ENCODE measurements around the gene KIRREL3.

Gene KIRREL3

DNA sequence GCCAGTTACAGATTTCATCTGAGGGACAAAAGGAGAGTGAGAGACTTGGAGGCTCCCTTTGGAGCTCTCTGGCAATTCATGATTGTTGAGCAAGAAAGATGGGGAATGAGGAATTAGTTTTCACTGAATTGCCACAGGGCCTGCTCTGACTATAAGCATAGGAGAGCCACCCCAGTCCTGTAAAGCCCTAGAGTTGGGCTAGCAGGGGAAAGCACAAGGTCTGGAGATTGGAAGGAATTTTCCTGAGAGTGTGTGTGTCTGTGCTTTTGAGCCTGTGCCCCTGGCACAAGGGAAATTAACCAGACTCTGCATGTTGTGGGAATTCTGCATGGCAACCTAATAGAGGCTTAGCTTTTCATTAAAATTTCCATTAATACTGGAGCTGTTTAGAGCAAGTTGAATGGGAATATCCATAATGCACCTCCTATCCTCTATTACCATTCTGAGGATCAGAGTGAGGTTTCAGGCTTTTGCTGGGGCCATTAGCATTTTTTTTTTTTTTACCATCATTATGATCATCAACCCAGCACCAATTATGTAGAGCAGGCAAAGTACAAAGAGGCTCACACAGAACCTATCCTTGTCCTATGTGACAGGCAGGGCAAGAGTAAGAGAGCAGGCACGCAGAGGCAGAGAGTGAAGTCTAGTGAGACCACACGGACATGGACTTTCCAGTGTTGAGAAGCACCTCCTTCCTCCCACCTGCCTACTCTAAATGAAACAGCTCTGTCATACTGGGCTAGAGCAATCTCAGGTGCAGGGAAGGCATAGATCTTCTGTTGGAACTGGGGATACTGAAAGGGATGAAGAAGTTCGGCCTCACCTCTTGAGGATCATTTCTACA lies 336.6 kb downstream of the KIRREL3 start:
- DNase-seq (ENCODE audit: low read depth): no peak

- DNase-seq (ENCODE audit: low read depth): no peak
Observed at GRCh38 chr11:126662035-126662790, 338.4 kb downstream of the KIRREL3 start.

DNA sequence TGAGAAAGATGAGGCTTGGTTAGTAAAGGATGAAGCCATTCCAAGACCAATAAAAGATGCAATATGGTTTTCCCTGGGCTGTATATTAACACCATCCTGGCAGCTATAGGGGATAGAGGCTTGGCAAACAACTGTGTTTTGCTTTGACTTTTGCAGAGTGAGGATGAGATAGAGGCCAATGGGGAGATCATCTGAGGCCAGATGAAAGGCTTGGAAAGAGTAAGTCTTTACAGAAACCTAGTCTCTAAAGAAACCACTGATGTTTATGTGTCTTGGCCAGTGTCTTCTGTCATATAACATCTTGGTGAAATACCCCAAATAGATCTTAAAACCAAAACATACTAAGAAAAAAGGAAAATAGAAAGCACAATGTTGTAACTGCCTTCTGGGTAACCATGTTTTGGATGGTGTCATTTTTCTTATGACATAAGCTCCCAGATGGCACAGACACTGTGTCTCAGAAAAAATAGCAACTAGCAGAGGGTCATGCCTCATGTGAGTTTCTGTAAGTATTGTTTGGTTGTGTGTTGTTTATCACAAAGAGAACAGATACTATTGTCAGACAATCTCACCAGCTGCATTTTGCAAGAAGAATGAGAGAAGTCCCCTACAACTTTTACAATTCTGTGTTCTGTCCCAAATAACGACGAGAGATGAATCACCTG lies 339.7 kb downstream of the KIRREL3 start:
- no peak for DNase-seq (ENCODE audit: low read depth)

- DNase-seq (ENCODE audit: low read depth): no peak
Observed at GRCh38 chr11:126660321-126660720, 340.2 kb downstream of the KIRREL3 start.

- DNase-seq (ENCODE audit: low read depth): no peak
Observed at GRCh38 chr11:126658306-126659056, 342.1 kb downstream of the KIRREL3 start.

- DNase-seq (ENCODE audit: low read depth): no peak
Observed at GRCh38 chr11:126655807-126656128, 344.8 kb downstream of the KIRREL3 start.

DNA sequence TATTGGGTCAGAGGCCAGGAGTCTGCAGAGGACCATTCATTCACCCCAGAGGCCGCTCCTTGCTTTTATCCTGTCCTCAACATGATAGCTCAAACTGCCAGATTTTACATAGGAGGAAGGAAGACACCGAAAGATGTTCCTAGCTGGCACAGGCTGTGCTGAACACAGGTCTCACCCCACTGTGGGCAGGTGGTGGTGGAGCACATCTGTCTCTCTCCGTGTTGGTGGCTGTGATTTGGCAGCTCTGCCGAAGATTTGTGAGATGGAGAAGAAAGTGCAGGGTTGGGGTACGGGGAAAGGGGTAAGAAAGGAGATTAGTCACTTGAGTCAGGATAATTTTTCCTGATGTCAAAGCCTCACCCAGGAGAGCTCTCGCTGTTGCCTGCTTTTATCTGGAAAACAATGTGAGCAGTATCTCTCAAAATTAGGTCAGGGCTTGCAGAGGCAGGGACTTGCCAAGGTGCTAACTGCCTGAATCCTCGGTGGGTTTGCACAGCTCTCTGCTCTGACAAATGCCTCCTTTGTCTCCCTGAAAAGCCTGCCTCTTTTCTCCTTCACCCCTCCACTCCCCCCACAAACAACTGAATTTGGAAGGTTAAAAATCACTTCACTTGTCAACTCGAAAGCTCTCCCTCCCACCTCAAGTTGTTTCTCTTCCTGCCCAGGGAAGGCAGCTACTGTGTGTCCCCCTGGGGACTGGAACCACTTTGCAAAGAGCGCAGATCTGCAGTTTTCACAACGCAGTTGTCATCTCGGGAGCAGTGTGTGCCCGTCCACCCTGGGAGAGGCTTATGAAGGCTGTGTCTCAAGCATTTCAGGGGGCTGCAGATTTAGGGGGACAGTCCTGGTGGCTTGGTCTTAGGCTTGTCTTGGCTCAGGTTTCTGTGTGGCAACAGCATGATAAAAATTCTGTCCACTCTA lies 345.4 kb downstream of the KIRREL3 start:
- no peak for DNase-seq (ENCODE audit: low read depth)

- no peak for DNase-seq (ENCODE audit: low read depth)
Observed at GRCh38 chr11:126653040-126653439, 347.5 kb downstream of the KIRREL3 start.

- DNase-seq (ENCODE audit: low read depth): no peak
Observed at GRCh38 chr11:126647735-126648134, 352.8 kb downstream of the KIRREL3 start.

GRCh38 chr11:126646701-126647557 lies 353.6 kb downstream of the KIRREL3 start:
- DNase-seq (ENCODE audit: low read depth): no peak

GRCh38 chr11:126645186-126645585 lies 355.4 kb downstream of the KIRREL3 start:
- DNase-seq (ENCODE audit: low read depth): no peak

DNA sequence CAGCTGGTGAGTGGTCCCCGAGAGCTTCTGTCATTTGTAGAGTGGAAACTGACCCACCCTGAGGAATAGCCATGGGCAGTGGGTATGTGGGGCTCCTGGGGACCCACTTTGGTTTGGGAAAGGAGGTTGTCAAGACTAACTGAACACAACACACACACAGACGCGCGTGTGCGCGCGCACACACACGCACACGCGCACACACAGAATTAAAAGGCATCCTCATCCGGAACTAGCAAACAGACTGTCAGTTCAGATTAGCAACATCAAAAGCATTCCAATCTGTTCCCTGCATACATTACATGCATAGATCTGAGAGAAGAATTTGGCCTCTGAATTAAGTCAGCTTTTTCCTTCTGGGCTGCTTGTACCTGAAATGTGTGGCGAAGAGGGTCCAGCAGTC lies 360.4 kb downstream of the KIRREL3 start:
- DNase-seq (ENCODE audit: low read depth): no peak

- no peak for DNase-seq (ENCODE audit: low read depth)
Observed at GRCh38 chr11:126639692-126640091, 360.9 kb downstream of the KIRREL3 start.

GRCh38 chr11:126638648-126639047 lies 361.9 kb downstream of the KIRREL3 start:
- no peak for DNase-seq (ENCODE audit: low read depth)

- peak; percentile 7 for DNase-seq (ENCODE audit: low read depth)
Observed at GRCh38 chr11:126637795-126638175, 362.8 kb downstream of the KIRREL3 start.

DNA sequence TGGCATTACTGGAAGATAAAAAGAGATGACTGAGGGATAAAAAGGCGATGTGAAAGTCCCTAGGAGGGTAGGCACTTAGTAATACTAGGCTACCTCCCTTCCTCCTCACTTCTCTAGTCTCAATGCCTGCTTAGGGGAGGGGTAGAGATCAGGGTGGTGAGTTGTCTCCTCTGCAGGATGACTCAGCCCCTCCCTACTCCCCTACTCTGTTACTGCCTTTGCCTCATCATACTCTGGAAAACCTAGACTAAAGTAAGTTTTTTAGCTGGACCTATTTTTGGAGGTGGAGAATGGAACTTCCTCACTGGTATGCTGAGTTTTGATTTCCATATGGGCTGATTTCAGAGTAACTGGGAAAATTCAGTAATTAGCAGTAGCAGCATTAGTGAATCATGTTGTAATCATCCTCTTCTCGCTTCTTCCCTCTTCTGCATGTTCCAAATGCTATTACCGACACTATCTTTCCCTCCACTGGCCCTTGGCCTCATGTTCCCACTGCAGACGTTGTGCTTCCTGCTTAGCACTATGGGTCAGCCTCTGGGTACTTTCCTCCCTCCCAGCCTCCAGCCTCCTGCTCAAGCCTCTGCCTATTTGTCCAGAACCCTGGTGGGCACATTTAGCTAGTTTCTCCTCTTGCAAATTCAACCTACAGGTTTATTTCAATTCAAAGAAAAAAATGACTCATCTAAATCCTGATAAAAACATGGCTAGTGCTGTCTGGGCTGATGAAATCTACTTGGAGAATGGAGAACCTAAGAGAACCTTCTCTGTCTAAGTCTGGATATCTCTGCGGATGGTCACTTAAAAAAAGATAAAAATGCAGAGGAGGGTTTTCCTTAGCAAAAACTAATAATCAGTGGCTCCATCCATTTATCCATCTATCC lies 363.4 kb downstream of the KIRREL3 start:
- DNase-seq (ENCODE audit: low read depth): no peak

DNA sequence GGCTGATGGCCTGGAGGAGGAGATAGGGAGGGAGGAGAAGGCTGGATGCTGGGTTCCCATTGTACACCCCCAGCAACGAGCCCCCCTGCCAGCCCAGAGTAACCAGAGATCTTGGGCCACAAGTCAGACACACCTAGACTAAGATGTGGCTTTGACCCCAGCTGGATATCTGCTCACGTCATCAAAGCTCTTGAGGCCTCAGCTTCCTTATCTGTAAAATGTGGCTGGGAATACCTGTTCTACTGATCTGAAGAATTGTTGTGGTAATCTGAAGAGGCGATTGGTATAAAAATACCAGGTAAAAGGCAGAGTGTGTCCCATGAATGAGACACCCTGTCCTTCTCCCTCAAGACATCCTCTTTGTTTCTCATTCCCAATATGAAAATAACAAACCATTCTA lies 365.1 kb downstream of the KIRREL3 start:
- no peak for DNase-seq (ENCODE audit: low read depth)

- DNase-seq (ENCODE audit: low read depth): no peak
Observed at GRCh38 chr11:126634963-126635362, 365.6 kb downstream of the KIRREL3 start.

GRCh38 chr11:126633330-126633729 lies 367.2 kb downstream of the KIRREL3 start:
- DNase-seq (ENCODE audit: low read depth): no peak
